DND-41 (cell line): Measurements from ENCODE around the gene ZNF540.

Source experiments
- EZH2 ChIP-seq: IDR thresholded peaks from 3 replicates; pipeline ENCODE4 v1.6.1; 2012; ENCODE audit warnings: borderline replicate concordance, low read depth, mild to moderate bottlenecking, moderate library complexity, low read length, inconsistent platforms; ENCODE audit not compliant: severe bottlenecking
- TF ChIP-seq, protein P1 (sequence below): IDR thresholded peaks from 2 replicates; pipeline ENCODE4 v1.5.1; 2012; ENCODE audit warnings: borderline replicate concordance, low read length, moderate library complexity, mild to moderate bottlenecking; ENCODE audit not compliant: poor library complexity, severe bottlenecking; ENCODE audit errors: extremely low read depth

- TF ChIP-seq, protein P1, sequence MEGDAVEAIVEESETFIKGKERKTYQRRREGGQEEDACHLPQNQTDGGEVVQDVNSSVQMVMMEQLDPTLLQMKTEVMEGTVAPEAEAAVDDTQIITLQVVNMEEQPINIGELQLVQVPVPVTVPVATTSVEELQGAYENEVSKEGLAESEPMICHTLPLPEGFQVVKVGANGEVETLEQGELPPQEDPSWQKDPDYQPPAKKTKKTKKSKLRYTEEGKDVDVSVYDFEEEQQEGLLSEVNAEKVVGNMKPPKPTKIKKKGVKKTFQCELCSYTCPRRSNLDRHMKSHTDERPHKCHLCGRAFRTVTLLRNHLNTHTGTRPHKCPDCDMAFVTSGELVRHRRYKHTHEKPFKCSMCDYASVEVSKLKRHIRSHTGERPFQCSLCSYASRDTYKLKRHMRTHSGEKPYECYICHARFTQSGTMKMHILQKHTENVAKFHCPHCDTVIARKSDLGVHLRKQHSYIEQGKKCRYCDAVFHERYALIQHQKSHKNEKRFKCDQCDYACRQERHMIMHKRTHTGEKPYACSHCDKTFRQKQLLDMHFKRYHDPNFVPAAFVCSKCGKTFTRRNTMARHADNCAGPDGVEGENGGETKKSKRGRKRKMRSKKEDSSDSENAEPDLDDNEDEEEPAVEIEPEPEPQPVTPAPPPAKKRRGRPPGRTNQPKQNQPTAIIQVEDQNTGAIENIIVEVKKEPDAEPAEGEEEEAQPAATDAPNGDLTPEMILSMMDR, result no peak
- no peak for TF ChIP-seq EZH2
These were observed 726 bp upstream of the ZNF540 start for GRCh38 chr19:37593996-37594303.
